HG03432 (cell line): ENCODE data around the gene FEM1B.

ENCODE experiments used
- ATAC-seq: cut with Tn5 transposase; IDR thresholded peaks from one replicate; pipeline ENCODE4 v1.9.1; 2021; ENCODE audit warnings: mild to moderate bottlenecking, moderate library complexity; ENCODE audit not compliant: unreplicated experiment

The FEM1B gene

GRCh38 chr15:68284616-68285258 is 7.2 kb downstream of the FEM1B start:
- ATAC-seq = no peak

DNA sequence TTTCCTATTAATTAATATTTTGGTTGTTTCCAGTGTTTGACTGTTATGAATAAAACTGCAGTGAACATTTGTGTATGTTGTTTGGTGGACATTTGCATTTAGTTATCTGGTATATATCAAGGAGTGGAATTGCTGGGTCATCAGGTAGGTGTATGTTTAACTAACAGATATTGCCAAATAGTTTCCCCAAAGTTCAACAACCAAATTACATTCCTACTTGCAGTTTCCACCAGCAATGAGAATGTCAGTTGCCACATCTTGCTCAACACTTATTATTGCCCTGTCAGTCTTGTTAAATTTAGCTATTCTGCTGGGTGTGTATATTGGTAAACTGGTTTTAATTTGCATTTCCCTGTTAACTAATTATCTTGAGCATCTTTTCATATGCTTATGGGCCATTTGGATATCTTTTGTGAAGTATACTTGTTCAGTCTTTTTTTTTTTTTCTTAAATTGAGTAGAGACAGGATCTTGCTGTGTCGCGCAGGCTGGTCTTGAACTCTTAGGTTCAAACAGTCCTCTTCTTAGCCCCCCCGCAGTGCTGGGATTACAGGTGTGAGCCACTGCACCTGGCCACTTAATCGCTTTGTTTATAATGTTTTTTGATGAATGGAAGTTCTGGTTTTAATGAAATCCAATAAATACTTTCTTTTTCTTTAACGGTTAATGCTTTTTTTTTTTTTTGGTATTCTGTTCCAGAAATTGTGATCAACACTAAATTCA is 7.9 kb downstream of the FEM1B start:
- no peak for ATAC-seq

DNA sequence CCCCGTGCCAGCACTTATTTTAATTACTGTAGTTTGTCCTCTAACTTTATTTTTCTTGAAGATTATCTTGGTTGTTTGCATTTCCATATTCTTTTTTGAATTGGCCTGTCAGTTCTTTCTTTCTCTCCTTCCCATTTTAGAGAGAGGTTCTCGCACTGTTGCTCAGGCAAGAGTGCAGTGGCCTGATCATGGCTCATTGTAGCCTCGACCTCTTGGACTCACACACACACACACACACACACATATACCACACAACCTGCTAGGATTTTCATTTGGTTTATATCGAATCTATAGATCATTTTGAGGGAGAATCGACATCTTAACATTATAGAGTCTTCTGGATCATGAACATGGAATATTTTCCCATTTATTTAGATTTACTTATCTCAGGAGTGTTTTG is 8.7 kb downstream of the FEM1B start:
- no peak for ATAC-seq

DNA sequence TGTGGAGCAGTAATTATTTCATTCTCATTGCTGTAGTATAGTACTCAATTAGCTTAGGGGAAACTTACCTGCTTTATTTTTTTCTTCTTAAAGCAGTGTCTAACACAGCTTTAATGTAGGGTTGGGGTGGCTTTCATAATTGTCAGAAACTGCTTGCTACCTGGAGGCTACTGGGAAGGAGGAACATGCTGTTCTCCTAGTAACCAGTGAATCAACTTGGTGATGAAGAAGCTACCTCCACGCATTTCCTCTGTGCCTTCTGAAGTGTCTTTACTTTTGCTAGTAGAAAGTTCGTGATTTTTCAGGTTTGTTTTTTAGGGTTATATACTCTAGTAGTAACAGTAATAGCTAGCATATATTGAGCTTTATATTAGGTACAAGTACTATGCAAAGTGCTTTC is 11.5 kb downstream of the FEM1B start:
- ATAC-seq = no peak

DNA sequence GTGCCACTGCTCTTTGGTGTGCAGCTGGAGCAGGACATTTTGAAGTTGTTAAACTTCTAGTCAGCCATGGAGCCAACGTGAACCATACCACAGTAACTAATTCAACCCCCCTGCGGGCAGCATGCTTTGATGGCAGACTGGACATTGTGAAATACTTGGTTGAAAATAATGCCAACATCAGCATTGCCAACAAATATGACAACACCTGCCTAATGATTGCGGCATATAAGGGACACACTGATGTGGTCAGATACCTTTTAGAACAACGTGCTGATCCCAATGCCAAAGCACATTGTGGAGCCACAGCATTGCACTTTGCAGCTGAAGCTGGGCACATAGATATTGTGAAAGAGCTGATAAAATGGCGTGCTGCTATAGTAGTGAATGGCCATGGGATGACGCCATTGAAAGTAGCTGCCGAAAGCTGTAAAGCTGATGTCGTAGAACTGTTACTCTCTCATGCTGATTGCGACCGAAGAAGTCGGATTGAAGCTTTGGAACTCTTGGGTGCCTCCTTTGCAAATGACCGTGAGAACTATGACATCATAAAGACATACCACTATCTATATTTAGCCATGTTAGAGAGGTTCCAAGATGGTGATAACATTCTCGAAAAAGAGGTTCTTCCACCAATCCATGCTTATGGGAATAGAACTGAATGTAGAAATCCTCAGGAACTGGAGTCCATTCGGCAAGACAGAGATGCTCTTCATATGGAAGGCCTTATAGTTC is 12.2 kb downstream of the FEM1B start:
- no peak for ATAC-seq

GRCh38 chr15:68290715-68291114 is 13.2 kb downstream of the FEM1B start:
- ATAC-seq = no peak

DNA sequence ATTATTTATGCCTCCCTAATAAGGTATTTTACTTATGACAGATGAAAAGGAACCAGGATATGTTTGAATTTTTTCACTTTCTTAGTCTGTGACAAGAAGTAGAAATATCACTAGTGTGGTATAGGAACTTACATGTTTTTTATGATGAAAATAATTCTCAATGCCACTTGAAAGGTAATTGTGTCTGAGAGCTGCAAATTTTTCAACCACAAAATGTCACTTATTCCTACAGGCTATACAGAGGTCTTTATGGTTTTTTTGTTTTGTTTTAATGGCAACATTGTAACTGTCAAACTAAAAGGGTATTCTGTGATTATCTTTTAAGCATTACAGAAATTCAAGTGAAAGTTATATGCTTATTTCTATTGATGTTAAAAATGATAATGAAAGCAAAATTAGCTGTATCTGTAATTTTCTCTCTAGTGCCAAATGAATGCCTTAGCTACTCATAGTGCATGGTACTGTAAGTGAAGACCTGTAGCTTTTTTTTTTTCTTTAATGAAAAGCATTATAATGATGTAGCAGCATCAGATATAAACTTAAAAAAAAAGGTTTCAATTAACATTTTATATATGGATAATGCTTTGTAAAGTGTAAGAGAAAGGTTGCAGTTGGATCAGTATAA is 14.7 kb downstream of the FEM1B start:
- ATAC-seq = no peak

- ATAC-seq = no peak
These were observed 15.4 kb downstream of the FEM1B start for GRCh38 chr15:68292967-68293366.

- no peak for ATAC-seq
These were observed 17.7 kb downstream of the FEM1B start for GRCh38 chr15:68295014-68295805.

DNA sequence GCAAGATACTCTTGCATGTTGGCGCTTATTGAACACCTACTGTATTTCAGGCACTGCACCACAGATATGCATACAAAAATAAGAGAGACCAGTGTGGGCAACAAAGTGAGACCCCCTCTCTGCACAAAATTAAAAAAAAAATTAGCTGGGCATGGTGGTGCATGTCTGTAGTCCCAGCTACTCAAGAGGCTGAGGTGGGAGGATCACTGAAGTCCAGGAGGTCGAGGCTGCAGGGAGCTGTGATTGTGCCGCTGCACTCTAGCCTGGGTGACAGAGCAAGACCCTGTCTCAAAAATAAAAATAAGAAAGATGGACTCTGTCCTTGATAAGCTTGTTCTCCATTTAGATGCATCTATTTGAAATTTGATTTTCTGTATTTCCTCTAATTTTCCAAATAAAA is 20.8 kb downstream of the FEM1B start:
- no peak for ATAC-seq

- ATAC-seq = peak; percentile 84
These were observed 21.4 kb downstream of the FEM1B start for GRCh38 chr15:68298882-68299381.

DNA sequence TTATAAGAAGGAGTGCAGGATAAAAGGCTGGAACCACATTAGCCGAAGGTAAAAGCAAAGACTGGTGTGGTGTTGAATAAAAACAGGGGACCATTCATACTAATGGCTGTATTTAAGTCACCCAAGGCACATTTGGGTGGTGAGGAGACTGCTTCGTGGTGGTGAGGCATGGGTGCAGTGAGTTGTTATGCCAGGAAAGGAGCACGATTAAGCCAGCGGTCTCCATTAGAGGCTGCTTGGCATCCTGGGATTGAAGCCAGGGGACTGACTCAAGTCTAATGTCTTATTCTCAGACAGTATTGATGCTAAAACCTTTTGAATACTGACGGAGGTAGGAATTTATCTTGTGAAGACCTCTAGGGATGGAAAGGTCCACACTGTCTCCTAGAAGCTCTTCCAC is 21.9 kb downstream of the FEM1B start:
- ATAC-seq = peak; percentile 9

GRCh38 chr15:68300115-68300940 is 22.8 kb downstream of the FEM1B start:
- ATAC-seq = no peak

GRCh38 chr15:68301301-68301700 is 23.8 kb downstream of the FEM1B start:
- ATAC-seq = no peak

GRCh38 chr15:68302729-68303128 is 25.2 kb downstream of the FEM1B start:
- ATAC-seq = no peak

DNA sequence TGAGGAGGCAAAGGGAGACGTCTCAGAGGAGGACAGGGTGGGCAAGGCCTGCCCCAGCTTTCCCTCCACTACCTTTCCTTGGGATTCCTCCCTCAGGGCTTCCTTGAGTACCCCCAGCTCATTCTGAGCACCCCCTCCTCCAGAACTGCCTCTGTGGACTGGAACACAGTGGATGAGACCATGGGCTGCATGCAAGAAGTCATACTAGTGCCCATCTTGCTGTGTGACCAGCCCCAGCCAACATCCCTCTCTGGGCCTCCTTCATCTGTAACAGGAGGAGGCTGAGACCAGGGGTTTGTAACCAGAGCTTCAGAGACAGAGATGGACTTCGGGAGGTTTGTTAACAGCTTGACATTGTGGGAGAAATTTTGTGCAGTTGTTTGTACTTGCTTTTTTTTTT is 25.6 kb downstream of the FEM1B start:
- no peak for ATAC-seq

GRCh38 chr15:68303560-68304436 is 26.3 kb downstream of the FEM1B start:
- ATAC-seq = no peak

DNA sequence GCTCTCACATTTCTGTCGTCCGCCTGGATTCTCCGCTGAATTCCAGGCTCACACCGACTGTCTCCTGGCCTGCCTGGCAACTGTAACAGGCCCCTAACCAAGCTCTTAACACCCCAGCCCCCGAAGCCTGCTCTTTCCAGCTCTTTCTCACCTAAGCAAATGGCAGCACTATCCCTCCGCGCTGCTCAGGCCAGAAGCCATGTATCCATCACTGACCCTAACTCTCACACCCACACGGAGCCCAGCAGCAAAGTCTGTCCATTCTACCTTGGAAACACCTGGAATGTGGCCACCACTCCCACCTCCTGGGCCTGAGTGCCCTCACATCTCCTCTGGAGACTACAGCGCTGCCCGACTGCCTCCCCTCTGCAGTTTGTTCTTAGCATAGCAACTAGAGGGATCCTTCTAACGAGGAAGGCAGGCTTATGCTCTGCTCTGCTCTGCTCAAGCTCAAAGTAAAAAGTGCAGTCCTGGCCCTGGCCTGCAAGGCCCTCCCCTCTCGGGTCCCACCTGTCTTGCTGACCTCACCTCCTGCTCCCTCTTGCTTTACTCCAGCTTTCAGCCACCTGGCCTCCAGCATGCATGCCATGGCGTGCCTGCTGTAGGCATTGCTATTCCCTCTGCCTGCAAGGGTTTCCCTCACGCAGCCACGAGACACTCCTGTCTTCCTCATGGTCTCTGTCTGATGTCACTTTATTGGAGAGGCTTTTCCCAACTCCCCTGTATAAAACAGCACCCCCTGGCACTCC is 27.2 kb downstream of the FEM1B start:
- no peak for ATAC-seq
